Vagina (tissue), 2 donors: ENCODE results near the gene ELAVL1. TPM values are rescaled to one million over a fixed set of nuclear protein-coding genes. Genes with fewer than 3 reads are reported as not detected.
"Not testable (repeated sequence)": the region's sequence is repeated elsewhere in the genome, so short reads cannot be mapped to it uniquely, and the experiment has no call there.

Source experiments
- DNase-seq, 2 donors: peaks; one replicate each; pipeline ENCODE4 v3.0.0-alpha.2; 2017; ENCODE audit errors: extremely low spot score in 2 of 2
- H3K27ac ChIP-seq: fragments of 200-600 bp; sonication (generic); one replicate; pipeline ENCODE4 v1.5.1; 2019
- H3K27me3 ChIP-seq: fragments of 200-600 bp; sonication (generic); one replicate; pipeline ENCODE4 v1.5.1; 2019
- H3K36me3 ChIP-seq, 2 donors: fragments of 200-600 bp; sonication (generic); one replicate each; pipeline ENCODE4 v1.5.1; 2017 to 2019
- H3K4me1 ChIP-seq: fragments of 200-600 bp; sonication (generic); one replicate; pipeline ENCODE4 v1.5.1; 2019
- H3K4me3 ChIP-seq, 2 donors: fragments of 200-600 bp; sonication (generic); 1 replicate in 1 of 2; 2 replicates in 1 of 2; pipeline ENCODE4 v1.5.1; 2016 to 2019
- H3K9me3 ChIP-seq: fragments of 200-600 bp; sonication (generic); one replicate; pipeline ENCODE4 v1.5.1; 2019
- POLR2A ChIP-seq, 2 donors: fragments of 450-650 bp; IDR thresholded peaks; one replicate each; pipeline ENCODE4 v1.6.1; 2017; ENCODE audit warnings: antibody characterized with exemption in 2 of 2, mild to moderate bottlenecking in 2 of 2, moderate library complexity in 2 of 2
- POLR2AphosphoS5 ChIP-seq, 2 donors: sonication (generic); formaldehyde crosslinking; IDR thresholded peaks; one replicate each; pipeline ENCODE4 v1.9.0; 2017; ENCODE audit warnings: antibody characterized with exemption in 2 of 2, mild to moderate bottlenecking in 2 of 2, low read depth in 1 of 2; ENCODE audit not compliant: insufficient read depth in 1 of 2
- intact Hi-C: fragments of 100-400 bp; cut with DNase I; formaldehyde crosslinking; loops from one replicate; pipeline ENCODE4 v1.15.1; 2023
- total RNA-seq: library from RNA; depleted of rRNA; stranded (reverse); fragments of >200 nt; gene quantifications from one replicate; pipeline ENCODE4 v1.2.3, GENCODE V29; 2016
- TF ChIP-seq, protein P1 (sequence below), 3 experiments: fragments of 450-650 bp in 2 of 3; fragments of 200-600 bp in 1 of 3; sonication (generic) in 1 of 3; IDR thresholded peaks; one replicate each; pipeline ENCODE4 v1.5.1; 2017 to 2019; ENCODE audit warnings: antibody characterized with exemption in 3 of 3, mild to moderate bottlenecking in 2 of 3, moderate library complexity in 2 of 3

Gene ELAVL1
- total RNA-seq, 1 donor from 2014 or later, result 40.5 TPM

GRCh38 chr19:7931221-7932061 lies 74.0 kb downstream of the ELAVL1 start:
- H3K9me3 ChIP-seq, result no peaks in the 10 kb centered on the region
- peak overlapping the region; percentile 96 for H3K27ac ChIP-seq
- H3K4me1 ChIP-seq, result peaks cover 39% of the 10 kb centered on the region
- H3K27me3 ChIP-seq, result no peaks in the 10 kb centered on the region
- intact Hi-C loops, result no loop called here
- peaks cover 2 to 61% of the 10 kb centered on the region in 2 donors for H3K36me3 ChIP-seq
- no peak overlapping the region for H3K4me3 ChIP-seq
- DNase-seq, result no peak
- peak in 1 of 2 donors; percentile 9 for TF ChIP-seq POLR2AphosphoS5 (IDR thresholded peaks at IDR 0.05; ENCODE audit: insufficient read depth in 1 of 2, low read depth in 1 of 2)
- TF ChIP-seq POLR2A (IDR thresholded peaks at IDR 0.05), result no peak

DNA sequence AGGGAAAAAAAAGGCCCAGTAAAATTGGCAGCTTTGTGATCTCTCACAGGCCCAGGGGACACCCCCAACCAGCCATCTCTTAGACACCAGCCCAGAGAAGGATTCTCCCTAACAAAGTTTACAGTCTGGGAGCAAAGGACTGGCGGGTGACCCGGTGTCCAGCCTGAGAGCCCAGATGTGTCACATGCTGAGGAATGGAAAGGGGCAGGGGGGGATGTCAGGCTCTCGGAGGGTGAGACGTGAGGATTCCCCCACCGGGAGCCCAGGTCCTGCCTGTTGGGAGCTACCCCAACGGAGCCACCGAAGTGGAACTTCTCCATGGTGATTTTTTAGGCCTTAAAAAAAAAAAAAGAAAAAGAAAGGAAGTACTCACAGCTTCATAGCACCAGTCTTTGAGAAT lies 74.7 kb downstream of the ELAVL1 start:
- no peaks in the 10 kb centered on the region for H3K9me3 ChIP-seq
- peaks cover 43% of the 10 kb centered on the region for H3K4me1 ChIP-seq
- peak overlapping the region; percentile 96 for H3K27ac ChIP-seq
- TF ChIP-seq POLR2A (IDR thresholded peaks at IDR 0.05), result no peak
- no peak for TF ChIP-seq POLR2AphosphoS5 (IDR thresholded peaks at IDR 0.05; ENCODE audit: insufficient read depth in 1 of 2, low read depth in 1 of 2)
- TF ChIP-seq, protein P1, sequence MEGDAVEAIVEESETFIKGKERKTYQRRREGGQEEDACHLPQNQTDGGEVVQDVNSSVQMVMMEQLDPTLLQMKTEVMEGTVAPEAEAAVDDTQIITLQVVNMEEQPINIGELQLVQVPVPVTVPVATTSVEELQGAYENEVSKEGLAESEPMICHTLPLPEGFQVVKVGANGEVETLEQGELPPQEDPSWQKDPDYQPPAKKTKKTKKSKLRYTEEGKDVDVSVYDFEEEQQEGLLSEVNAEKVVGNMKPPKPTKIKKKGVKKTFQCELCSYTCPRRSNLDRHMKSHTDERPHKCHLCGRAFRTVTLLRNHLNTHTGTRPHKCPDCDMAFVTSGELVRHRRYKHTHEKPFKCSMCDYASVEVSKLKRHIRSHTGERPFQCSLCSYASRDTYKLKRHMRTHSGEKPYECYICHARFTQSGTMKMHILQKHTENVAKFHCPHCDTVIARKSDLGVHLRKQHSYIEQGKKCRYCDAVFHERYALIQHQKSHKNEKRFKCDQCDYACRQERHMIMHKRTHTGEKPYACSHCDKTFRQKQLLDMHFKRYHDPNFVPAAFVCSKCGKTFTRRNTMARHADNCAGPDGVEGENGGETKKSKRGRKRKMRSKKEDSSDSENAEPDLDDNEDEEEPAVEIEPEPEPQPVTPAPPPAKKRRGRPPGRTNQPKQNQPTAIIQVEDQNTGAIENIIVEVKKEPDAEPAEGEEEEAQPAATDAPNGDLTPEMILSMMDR (IDR thresholded peaks at IDR 0.05), result no peak
- no peak overlapping the region for H3K4me3 ChIP-seq
- peaks cover 2 to 55% of the 10 kb centered on the region in 2 donors for H3K36me3 ChIP-seq
- no peak for DNase-seq
- intact Hi-C loops, result no loop called here
- H3K27me3 ChIP-seq, result no peaks in the 10 kb centered on the region

GRCh38 chr19:7930030-7930429 lies 75.4 kb downstream of the ELAVL1 start:
- H3K4me1 ChIP-seq, result peaks cover 43% of the 10 kb centered on the region
- H3K27ac ChIP-seq, result peak overlapping the region; percentile 96
- DNase-seq, H3K9me3 ChIP-seq, intact Hi-C loops, H3K27me3 ChIP-seq, H3K4me3 ChIP-seq: not testable (repeated sequence)
- peaks cover 0 to 47% of the 10 kb centered on the region in 2 donors for H3K36me3 ChIP-seq

DNA sequence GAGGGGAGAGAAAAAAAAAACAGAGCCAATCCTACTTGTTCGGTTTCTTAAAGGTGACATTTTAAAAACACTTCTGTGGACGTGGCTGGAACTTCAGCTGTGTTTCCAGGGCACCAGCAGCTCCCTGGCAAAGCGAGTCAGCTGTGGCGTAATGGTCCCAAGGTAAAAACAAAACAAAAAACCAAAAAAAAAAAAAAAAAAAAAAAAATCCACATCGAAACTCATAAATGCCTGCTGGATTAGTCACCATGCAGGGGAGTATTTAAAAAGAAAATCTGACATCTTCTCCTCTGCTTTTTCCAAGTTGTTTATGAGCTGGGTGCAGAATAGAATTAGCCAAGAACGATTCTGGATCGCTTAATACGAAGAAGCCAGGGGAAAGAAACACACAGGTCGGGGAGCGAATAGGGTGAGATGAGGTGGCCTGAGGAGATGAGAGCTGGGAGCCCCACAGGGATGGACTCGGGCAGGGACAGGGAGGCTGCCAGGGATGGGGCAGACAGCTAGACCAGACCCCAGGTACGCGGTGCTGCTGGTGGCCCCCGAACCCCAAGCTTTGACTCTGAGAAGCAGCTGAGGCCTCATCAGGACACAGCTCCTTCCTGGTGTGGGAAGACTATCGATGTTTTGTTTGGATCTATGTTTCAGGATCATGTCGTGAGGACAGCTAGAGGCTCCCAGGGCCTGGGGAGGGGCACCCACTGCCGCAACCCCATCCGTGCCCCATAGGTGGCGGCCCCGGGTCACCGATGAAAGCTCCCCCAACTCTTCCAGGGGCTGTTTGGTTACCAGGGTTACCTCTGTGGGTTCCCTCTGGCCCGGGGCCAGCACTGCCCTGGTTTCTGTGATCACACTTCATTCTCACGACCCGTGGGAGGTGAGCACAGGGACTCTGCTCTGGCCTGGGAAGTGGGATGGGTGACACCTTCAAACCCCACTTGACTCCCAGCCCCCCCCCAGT lies 76.4 kb downstream of the ELAVL1 start:
- Histone ChIP-seq H3K9me3 (no peaks in the 10 kb centered on the region), H3K36me3 (peaks cover 0 to 37% of the 10 kb centered on the region in 2 donors), H3K4me1 (peaks cover 53% of the 10 kb centered on the region), H3K4me3 (peak overlapping the region; percentile 13 to 15), H3K27me3 (no peaks in the 10 kb centered on the region), H3K27ac (peak overlapping the region; percentile 96)
- DNase-seq, result no peak
- intact Hi-C loops, result no loop called here
- TF ChIP-seq, protein P1 (IDR thresholded peaks at IDR 0.05), result peak in 1 of 3 experiments; percentile 14
- TF ChIP-seq POLR2AphosphoS5 (IDR thresholded peaks at IDR 0.05; ENCODE audit: insufficient read depth in 1 of 2, low read depth in 1 of 2) (peak; percentile 36 to 71), POLR2A (IDR thresholded peaks at IDR 0.05) (no peak)

- no peak for DNase-seq
- H3K4me3 ChIP-seq, result peak overlapping the region; percentile 3 to 15
- intact Hi-C loops, result no loop called here
- no peaks in the 10 kb centered on the region for H3K9me3 ChIP-seq
- H3K36me3 ChIP-seq, result peaks cover 0 to 32% of the 10 kb centered on the region in 2 donors
- peak in 1 of 2 donors; percentile 33 for TF ChIP-seq POLR2AphosphoS5 (IDR thresholded peaks at IDR 0.05; ENCODE audit: insufficient read depth in 1 of 2, low read depth in 1 of 2)
- TF ChIP-seq POLR2A (IDR thresholded peaks at IDR 0.05), result no peak
- TF ChIP-seq, protein P1 (IDR thresholded peaks at IDR 0.05), result peak in 1 of 3 experiments; percentile 5
- H3K27ac ChIP-seq, result peak overlapping the region; percentile 96
- H3K27me3 ChIP-seq, result no peaks in the 10 kb centered on the region
- H3K4me1 ChIP-seq, result peaks cover 59% of the 10 kb centered on the region
Observed at GRCh38 chr19:7928334-7928706, 77.1 kb downstream of the ELAVL1 start.
